DLD1 (cell line): ENCODE results near the gene VSIG8.
"Not testable (repeated sequence)": the region's sequence is repeated elsewhere in the genome, so short reads cannot be mapped to it uniquely, and the experiment has no call there.

Source experiments
- in situ Hi-C: cut with HindIII; loops from 2 replicates; pipeline ENCODE4 v1.10.0; 2017; ENCODE audit warnings: low sequenced_read_pairs

Gene VSIG8, protein sequence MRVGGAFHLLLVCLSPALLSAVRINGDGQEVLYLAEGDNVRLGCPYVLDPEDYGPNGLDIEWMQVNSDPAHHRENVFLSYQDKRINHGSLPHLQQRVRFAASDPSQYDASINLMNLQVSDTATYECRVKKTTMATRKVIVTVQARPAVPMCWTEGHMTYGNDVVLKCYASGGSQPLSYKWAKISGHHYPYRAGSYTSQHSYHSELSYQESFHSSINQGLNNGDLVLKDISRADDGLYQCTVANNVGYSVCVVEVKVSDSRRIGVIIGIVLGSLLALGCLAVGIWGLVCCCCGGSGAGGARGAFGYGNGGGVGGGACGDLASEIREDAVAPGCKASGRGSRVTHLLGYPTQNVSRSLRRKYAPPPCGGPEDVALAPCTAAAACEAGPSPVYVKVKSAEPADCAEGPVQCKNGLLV

DNA sequence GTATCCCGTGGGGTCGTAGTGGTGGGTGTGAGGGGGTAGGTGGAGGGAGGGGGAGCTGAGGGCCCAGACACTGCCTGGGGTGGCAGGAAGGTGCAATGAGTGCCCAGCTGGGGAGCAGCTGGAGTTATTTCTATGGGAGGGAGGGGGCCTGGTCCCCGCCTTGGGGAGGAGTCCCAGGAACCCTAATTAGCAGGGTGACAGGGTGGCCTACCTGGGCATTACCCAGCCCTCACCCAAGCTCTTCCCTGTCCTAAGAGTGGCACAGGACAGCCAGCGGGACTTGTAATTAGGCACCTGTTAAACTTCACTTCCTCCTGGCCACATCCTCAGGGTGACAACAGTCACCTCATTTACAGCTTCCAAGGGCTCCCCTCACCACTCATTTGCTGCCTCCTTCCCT, at the start of gene VSIG8:
Gene VSIG8, minus strand, starts transcription at position 101 of the 400 bp plus-strand sequence. CDS start 136 bp downstream, outside the sequence.
- in situ Hi-C loops = no loop called here

DNA sequence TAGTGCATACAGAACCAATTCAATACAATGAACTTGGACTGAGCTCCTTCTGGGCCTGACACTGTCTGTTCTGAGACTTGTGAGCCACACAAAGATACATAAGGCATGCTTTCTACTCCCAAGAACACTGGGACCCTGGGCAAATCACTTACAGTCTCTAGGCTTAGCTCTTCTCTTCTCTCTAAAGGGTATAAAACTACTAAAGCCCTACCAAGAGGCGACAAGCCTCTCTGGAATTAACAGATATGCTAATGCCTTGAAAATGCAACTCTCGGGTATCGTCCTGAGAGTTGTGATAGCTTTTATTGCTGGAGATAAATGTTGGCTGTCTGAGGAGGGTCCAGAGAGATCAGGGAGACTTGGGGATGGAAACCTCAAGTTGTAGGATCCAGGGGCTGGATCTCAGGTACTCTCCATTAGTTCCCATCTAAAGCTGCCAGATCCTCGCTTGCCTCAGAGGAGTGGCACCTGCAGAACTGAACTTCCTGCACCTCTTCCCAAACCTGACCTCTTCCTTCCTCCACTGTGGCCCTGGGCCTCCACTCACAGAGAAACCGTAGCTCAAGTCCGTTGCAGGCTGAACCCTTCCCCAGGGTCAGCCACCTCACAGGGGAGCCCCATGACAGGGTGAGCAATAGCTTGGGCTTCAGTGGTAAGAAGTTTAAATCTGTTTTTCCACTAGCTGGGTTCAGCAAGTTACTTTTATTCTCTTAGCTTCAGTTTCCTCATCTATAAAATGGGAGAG, 49.0 kb upstream of the VSIG8 start:
- in situ Hi-C loops = no loop called here

DNA sequence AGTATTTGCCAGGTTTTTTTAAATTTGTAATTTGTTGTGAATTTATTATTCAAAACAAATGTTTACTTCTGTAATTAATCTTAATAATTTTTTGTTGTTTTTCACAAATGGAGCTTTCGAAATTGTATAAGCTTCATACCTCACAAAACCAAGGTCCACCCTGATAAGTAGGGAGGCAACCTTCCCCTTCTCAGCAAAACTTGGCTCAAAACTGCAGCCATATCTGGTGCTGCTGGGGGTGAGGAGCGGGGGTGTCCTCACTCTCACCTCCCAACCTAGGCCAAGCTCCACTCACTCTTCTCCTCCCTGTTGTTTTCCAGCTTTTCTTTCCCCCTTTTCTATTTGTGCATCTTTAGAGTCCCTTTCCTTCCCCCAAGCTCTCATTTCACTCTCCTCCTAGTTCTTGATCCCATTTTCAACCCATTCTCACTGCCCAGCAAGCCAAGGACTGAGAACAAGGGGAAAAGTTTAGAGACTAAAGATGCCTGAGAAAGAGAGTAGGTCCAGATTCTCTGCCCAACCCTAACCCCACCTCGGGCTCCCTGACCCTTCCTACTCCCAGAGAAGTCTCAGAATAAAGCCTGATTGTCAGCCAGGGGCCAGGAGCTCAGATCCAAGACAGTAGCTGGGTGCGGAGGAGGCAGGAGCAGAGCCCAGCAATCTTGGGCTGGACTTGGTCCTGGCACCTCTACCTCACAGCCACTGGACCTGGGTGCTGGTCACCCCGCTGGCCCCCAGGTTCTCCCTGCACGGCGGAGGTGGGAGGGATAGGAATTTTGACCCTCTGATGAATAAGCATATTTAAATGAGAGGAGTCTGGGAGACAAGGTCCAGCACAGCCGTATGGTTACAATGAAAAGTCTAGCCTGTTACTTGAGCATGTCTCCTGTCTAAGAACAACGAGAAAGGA, 45.8 kb upstream of the VSIG8 start:
- in situ Hi-C loops = no loop called here

DNA sequence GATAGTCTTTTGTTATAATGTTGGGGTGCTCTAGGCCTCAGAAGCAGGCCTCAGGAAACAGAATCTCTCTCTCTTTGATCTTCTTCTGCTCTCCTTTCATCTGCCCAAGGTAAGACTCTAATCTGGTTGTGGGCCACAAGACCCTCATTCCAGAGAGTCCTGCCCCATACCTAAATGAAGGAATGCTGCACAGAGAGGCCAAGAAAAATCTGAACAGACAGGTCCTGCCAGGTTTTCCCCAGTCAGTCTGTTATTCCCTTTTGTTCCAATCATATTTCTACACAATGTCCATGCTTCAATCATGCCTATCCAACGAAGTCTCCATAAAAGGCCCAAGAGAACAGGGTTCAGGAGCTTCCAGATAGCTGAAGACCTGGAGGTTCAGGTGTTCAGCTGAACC, 44.5 kb upstream of the VSIG8 start:
- in situ Hi-C loops = no loop called here

DNA sequence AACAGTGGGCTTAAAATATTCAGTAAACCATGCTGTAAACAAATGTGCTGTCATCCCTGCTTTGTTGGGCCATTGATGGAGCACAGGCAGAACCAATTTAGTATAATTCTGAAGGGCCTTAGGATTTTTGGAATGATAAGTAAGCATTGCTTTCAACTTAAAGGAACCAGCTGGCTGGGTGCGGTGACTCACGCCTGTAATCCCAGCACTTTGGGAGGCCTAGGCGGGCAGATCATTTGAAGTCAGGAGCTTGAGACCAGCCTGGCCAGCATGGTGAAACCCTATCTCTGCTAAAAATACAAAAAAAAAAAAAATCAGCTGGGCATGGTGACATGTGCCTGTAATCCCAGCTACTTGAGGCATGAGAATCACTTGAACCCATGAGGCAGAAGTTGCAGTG, 41.6 kb upstream of the VSIG8 start:
- in situ Hi-C loops = not testable (repeated sequence)

DNA sequence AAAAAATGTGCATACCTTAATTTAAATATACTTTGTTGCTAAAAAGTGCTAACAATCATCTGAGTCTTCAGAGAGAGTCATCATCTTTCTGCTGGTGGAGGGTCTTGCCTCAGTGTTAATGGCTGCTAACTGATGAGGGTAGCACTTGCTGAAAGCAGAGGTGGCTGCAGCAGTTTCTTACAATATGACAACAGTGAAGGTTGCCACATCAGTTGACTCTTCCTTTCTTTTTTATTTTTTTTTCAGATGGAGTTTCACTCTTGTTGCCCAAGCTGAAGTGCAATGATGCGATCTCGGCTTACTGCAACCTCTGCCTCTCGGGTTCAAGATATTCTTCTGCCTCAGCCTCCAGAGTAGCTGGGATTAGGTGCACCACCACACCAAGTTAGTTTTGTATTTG, 40.1 kb upstream of the VSIG8 start:
- in situ Hi-C loops = no loop called here

DNA sequence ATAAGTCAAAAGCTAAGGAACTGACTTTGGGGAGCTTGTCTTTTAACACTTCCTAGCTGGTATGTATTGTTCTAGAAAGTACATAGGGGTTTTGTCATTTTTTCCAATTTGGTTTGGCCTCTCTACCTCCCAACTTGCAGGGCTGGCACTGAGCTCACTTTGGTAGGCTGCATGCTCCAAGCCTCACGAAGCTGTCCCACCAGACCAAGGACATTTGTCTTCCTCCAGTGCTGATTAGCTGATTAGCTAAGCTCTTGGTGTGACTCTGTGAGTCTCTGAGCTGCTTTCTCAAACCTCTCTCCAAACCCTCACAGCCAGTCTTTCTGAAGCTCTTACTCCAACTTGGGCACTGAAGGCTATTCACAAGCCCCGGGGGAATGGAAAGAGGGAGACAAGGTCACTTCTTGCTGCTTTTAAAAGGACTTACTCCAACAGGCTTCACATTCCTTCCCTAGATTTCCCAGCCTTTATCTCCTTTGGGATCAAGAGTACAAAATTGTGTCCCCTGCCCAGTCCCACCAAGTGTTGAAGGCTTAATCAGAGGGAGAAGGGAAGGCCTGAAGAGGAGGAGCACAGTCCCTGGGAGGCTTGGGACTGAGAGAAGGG, 38.4 kb upstream of the VSIG8 start:
- in situ Hi-C loops = no loop called here

DNA sequence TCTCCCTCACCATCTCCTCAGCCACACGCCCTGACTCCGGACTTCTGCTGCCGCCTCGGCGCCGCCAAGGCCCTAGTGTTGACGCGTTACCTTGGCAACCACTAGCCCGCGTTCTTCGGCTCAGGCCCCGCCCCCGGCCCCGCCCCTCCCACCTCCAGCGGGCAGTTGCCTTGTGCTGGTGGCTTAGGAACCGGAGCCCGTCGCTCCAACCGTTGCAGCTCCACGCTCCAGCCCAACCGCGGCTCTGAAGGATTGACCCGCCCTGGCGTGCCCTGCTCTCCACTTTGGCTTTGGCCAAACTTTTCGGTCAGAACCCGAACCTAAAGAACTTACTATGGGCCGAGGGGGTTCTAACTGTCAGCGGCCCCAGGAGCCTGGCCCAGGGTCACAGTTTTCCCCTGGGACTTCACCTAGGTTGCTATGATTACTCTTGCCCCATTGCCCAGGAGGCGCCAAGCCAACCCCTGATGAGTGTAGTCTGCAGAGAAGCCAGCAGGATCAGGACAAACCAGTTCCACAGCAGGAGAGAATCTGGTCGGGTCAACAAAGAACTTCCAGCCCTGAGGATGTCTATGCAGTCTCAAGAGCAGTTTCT, 37.7 kb upstream of the VSIG8 start, which contains the start of gene CFAP45:
Gene CFAP45, minus strand, starts transcription at position 80 of the 595 bp plus-strand sequence. Its CDS starts 67 bp downstream, at position 13.
- in situ Hi-C loops = no loop called here

DNA sequence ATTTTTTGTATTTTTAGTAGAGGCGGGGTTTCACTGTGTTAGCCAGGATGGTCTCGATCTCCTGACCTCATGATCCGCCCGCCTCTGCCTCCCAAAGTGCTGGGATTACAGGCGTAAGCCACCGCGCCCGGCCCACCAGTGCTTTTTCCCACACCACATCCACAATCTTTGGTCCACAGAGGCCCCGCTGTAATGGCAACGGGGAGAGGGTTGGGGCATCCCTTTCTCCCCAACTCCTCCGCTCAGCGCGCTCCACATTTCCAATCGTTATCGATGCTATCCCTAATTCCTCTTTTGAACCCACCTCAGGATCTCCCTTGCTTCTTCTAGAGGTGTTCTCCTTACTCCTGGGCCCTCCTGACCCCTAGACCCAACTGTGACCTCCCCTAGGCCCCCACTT, 37.2 kb upstream of the VSIG8 start:
- in situ Hi-C loops = loop anchor here (25.0 kb wide), 2 partner anchors 287 to 687 kb away; partner anchors contain the start of gene ACKR1

DNA sequence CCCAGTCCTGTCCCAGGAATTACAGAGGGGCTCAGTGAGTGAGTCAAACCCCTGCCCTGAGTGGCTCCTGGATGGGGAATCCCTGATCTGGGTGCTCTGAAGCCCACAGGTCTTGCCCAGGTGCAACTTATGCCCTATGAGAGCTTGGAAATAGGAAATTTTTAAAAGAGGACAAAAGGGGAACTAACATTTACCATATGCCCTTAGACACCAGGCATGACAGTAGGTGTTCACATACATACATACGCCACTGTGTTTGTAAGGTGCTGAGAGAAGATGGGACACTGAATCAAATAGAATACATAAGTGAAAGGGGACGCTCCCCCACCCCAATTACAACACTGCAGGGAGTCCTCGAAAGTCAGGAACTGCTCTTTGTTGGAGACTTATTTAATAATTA, 36.1 kb upstream of the VSIG8 start:
- in situ Hi-C loops = loop anchor here (25.0 kb wide), 2 partner anchors 286 to 686 kb away; partner anchors contain the start of gene ACKR1

DNA sequence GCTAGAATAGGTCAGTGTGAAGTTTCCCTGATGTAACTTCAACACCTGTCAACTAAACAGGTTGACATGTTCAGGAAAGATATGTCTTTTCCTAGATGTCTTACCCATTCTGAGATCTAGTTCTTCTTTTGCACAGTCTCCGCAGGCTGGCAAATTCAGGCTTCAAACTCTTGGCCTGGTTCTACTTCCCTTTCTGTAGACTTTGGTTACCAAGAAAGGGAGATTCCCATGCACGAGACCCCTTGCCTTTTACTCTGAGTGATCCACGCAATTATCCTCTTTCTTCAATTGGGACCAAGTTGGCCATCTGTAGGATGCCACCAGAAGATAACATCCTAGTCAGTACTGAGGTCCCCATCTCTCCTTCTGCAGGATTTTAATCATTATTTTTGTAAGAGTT, 35.5 kb upstream of the VSIG8 start:
- in situ Hi-C loops = loop anchor here (25.0 kb wide), 2 partner anchors 286 to 686 kb away; partner anchors contain the start of gene ACKR1

DNA sequence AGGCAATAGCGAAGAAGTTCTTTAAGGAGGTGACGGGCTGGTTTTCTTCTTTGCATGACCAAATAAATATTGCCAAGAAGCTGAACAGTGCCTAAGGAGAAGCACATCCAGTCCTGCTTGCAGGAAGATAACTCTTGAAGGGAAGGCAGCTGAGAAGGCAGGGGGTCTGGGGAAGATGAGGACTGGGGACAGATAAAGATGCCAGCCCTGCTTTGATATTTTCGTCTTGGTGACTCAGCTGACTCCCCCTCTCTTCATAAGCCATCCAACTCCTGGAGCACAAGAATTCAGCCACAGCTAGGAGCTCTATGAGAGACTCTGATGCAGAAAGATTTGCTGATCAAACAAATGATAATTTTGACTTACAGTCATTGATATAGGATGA, 34.1 kb upstream of the VSIG8 start:
- in situ Hi-C loops = loop anchor here (25.0 kb wide), 2 partner anchors 284 to 684 kb away; partner anchors contain the start of gene ACKR1

DNA sequence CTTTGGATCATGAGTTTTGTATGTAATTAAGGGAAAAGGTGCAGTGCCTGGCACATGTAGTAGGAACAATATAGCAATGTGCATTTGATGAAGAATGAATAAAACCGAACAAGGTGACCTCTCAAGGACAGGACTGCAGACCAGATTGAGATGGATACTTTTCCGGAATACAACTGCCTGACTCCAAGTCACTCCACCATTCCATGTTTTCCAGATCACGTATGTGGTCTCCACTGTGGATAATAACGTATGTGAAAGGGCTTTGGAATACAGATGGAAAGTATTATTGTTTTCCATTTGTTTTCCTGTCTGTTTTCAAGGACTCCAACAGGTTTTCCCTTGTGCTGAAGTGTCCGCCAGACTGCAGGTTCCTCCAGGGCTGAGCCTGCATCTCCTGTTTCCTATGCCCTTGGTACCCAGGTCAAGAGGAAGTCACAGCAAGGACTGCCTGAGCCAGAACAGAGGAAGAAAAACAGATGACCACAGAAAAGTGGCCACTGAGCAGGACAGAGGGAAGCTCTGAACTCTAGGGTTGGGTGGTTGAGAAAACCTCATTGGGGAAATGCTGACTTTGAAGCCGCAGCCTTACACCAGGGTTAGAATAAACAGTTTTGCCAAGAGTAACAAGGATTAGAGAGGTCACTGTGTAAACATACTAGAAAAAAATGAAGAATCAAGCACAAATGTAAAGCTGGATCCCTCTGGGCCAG, 33.5 kb upstream of the VSIG8 start:
- in situ Hi-C loops = loop anchor here (25.0 kb wide), 2 partner anchors 284 to 684 kb away; partner anchors contain the start of gene ACKR1

DNA sequence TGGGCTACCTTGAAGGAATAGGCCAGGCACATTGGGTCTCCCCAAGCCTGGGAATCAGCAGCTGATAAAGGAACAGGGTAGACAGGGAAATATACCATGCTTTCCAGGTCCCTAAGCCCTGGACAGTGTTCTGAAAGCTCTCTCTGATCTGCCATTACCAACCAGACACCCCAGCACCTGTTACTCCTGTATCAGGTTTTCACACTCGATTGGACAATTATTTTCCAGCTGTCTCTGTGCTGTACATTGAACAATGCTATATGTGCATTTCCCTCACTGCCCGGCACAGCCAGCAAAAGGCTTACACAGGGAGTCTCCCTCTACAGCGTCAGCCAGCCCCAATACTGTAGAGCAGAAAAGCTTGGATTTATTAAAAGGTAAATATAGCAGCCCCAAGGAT, 32.8 kb upstream of the VSIG8 start:
- in situ Hi-C loops = loop anchor here (25.0 kb wide), 2 partner anchors 283 to 683 kb away; partner anchors contain the start of gene ACKR1

DNA sequence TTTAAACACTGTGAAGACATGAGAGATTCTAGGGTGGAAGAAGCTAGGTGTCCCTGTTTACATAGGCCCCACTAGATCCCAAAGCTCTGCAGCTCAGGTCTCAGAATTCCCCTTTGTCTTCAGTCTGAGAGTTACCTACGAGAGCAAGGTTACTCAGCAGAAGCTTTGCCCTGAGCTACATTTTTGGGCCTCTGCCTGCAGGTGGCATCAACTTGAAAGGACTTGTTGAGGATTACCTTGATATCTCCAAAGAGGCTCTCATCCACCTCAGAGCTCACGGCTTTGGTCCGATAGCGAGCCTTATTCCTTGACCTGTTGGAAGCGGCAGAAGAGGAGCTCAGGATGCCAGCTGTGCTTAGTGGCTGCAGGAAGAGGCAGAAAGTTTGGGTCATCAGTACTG, 30.5 kb upstream of the VSIG8 start:
- in situ Hi-C loops = loop anchor here (25.0 kb wide), 2 partner anchors 281 to 681 kb away; partner anchors contain the start of gene ACKR1

DNA sequence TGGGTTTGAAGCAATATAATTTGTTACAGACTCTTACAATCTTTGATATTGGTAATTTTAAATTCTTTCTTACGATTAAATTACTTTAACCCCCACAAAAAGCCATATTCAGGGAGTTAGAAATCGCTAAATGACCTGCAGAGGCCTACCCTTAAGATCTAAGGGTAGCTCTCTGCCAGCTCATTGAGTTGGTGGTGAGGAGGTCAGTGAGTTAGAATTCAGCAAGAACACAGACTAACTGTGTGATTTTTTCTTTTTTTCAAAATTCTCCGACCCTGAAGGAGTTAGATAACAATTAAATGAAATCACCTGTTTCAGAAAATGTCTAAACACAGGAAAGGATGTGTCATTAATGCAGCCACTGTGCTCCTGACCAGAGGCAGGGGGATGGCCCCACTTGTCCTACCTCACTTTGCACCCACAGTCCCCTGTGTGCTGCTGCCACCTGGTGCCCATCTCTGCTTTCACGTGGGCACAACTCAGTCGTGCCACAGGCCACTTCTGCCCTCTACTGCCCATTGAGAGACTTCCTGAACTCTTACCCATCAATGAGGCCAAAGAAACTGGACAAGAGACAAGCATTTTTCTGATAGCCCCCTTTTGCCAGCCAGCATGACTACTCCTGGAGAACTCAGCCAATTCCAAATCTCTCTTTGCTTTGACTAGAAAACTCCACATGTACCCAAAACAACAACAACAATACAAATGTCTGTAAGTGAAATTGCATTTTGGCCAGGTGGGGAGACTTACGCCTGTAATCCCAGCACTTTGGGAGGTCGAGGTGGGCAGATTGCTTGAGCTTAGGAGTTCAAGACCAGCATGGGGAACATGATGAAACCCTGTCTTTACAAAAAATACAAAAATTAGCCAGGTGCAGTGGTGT, 29.1 kb upstream of the VSIG8 start:
- in situ Hi-C loops = loop anchor here (25.0 kb wide), 2 partner anchors 279 to 679 kb away; partner anchors contain the start of gene ACKR1

DNA sequence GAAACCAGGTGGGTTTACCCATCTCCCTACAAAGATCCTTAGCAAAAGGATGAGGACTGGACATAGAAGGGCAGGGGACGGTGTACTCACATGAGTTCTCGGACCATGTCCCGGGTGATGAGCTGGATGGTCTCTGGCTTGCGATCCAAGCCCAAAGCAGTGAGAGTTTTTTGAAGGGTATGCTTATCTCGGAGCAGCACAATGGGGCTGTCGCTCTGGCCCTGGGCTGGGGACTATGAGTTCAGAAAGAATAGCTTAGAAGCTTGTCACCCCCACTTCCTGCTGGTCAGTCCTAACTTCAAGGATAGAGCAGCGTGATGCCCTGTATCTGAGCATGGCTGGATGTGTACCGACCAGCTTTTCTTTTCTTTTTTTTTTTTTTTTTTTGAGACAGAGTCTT, 27.9 kb upstream of the VSIG8 start:
- in situ Hi-C loops = loop anchor here (25.0 kb wide), 2 partner anchors 278 to 678 kb away; partner anchors contain the start of gene ACKR1

DNA sequence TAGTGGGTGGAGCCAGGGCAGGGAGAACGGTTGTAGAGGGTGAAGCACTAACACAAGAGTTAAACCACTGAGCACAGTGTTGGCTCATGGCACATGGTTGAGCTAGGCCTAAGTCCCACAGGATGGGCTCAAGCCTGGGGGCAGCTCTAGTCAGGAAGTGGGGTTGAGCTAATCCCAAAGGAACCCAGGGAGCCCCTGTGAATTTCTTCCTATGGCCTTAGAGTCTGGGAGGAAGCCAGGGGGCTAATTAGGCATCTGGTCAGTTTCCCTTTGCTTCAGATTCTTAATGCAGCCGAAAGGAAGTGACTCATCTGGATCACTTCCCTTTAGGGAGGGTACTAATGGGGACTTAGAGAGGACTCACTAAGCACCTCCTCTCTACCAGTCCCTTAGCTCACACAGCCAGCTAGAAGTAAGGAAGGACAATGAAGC, 27.4 kb upstream of the VSIG8 start:
- in situ Hi-C loops = loop anchor here (5.0 to 25.0 kb wide), 3 partner anchors 93 to 678 kb away; partner anchors contain the start of gene ACKR1
